OCI-LY3 (cell line): ENCODE data around the gene FGL2.

ENCODE experiments used
- H2AFZ ChIP-seq: fragments of 200-600, 300-600 bp; shearing (Covaris generic); 2 replicates; pipeline ENCODE4 v1.6.0; 2014; ENCODE audit warnings: antibody characterized with exemption, low read depth, low read length
- H3K27ac ChIP-seq: fragments of 200-600, 300-600 bp; sonication (generic); 2 replicates; pipeline ENCODE4 v1.5.1; 2014; ENCODE audit warnings: mild to moderate bottlenecking, low read length, moderate library complexity, mixed read lengths
- H3K27me3 ChIP-seq: fragments of 200-600, 300-600 bp; sonication (generic); 2 replicates; pipeline ENCODE4 v1.6.1; 2014; ENCODE audit warnings: low read depth, low read length, mixed read lengths
- H3K36me3 ChIP-seq: fragments of 200-600, 300-600 bp; sonication (generic); replicated peaks from 2 replicates; pipeline ENCODE3; 2014; ENCODE audit warnings: low read depth, low read length, mixed read lengths
- H3K4me1 ChIP-seq: fragments of 300-600, 200-600 bp; sonication (generic); 2 replicates; pipeline ENCODE4 v1.6.1; 2014; ENCODE audit warnings: low read length, mixed read lengths
- H3K4me2 ChIP-seq: fragments of 200-600, 300-600 bp; sonication (generic); 2 replicates; pipeline ENCODE4 v1.6.1; 2014; ENCODE audit warnings: low read length, mixed read lengths
- H3K4me3 ChIP-seq: fragments of 300-600, 200-600 bp; sonication (generic); 2 replicates; pipeline ENCODE4 v1.5.1; 2014; ENCODE audit warnings: antibody characterized with exemption, mild to moderate bottlenecking, low read length, moderate library complexity
- H3K79me2 ChIP-seq: fragments of 300-600, 200-600 bp; shearing (Covaris generic); 2 replicates; pipeline ENCODE4 v1.6.1; 2014; ENCODE audit warnings: mild to moderate bottlenecking, low read length, mixed read lengths
- H3K9ac ChIP-seq: fragments of 300-600, 200-600 bp; shearing (Covaris generic); 2 replicates; pipeline ENCODE4 v1.6.0; 2014; ENCODE audit warnings: mild to moderate bottlenecking, low read length, moderate library complexity
- H3K9me3 ChIP-seq: fragments of 200-600, 300-600 bp; shearing (Covaris generic); 2 replicates; pipeline ENCODE4 v1.6.1; 2014; ENCODE audit warnings: low read length, mixed read lengths; ENCODE audit not compliant: insufficient read depth
- H4K20me1 ChIP-seq: fragments of 200-600, 300-600 bp; sonication (generic); 2 replicates; pipeline ENCODE4 v1.6.1; 2016; ENCODE audit warnings: low read length, mixed read lengths; ENCODE audit not compliant: insufficient read depth
- CTCF ChIP-seq: fragments of 200-600, 300-600 bp; sonication (generic); IDR thresholded peaks from 2 replicates; pipeline ENCODE4 v1.5.1; 2014; ENCODE audit warnings: antibody characterized with exemption, low read length, low read depth
- EZH2phosphoT487 ChIP-seq: fragments of 200-600 bp; shearing (Covaris generic); IDR thresholded peaks from 2 replicates; pipeline ENCODE4 v1.6.1; 2018; ENCODE audit warnings: antibody characterized with exemption, mixed run types, low read depth

The FGL2 gene

GRCh38 chr7:77188731-77189437 is 10.7 kb downstream of the FGL2 start:
- H3K27me3 ChIP-seq = no peaks in the 10 kb centered on the region
- no peaks in the 10 kb centered on the region for H4K20me1 ChIP-seq
- no peak overlapping the region for H3K4me3 ChIP-seq
- TF ChIP-seq CTCF (no peak), EZH2phosphoT487 (no peak)
- H3K9me3 ChIP-seq = no peaks in the 10 kb centered on the region
- peaks cover 7% of the 10 kb centered on the region for H3K79me2 ChIP-seq
- no peak overlapping the region for H3K27ac ChIP-seq
- no peak overlapping the region for H3K9ac ChIP-seq
- H3K4me2 ChIP-seq = no peak overlapping the region
- H2AFZ ChIP-seq = no peak overlapping the region
- peaks cover 24% of the 10 kb centered on the region for H3K4me1 ChIP-seq
- peaks cover 6% of the 10 kb centered on the region for H3K36me3 ChIP-seq

- Histone ChIP-seq H3K9ac (no peak overlapping the region), H3K27ac (no peak overlapping the region), H4K20me1 (no peaks in the 10 kb centered on the region), H3K4me2 (no peak overlapping the region), H3K4me1 (peaks cover 10% of the 10 kb centered on the region), H3K4me3 (no peak overlapping the region), H2AFZ (no peak overlapping the region), H3K9me3 (no peaks in the 10 kb centered on the region), H3K36me3 (peaks cover 8% of the 10 kb centered on the region), H3K27me3 (no peaks in the 10 kb centered on the region), H3K79me2 (no peaks in the 10 kb centered on the region)
- no peak for TF ChIP-seq CTCF
- TF ChIP-seq EZH2phosphoT487 = no peak
Observed at GRCh38 chr7:77185866-77186265, 13.8 kb downstream of the FGL2 start.

- Histone ChIP-seq H3K4me3 (no peak overlapping the region), H3K27me3 (no peaks in the 10 kb centered on the region), H3K27ac (no peak overlapping the region), H3K36me3 (peaks cover 8% of the 10 kb centered on the region), H3K4me2 (no peak overlapping the region), H4K20me1 (no peaks in the 10 kb centered on the region), H3K4me1 (peaks cover 10% of the 10 kb centered on the region), H3K9ac (no peak overlapping the region), H3K79me2 (no peaks in the 10 kb centered on the region), H2AFZ (no peak overlapping the region), H3K9me3 (no peaks in the 10 kb centered on the region)
- TF ChIP-seq EZH2phosphoT487 (no peak), CTCF (no peak)
Observed at GRCh38 chr7:77184990-77185389, 14.6 kb downstream of the FGL2 start.

- Histone ChIP-seq H3K79me2 (no peaks in the 10 kb centered on the region), H3K9me3 (no peaks in the 10 kb centered on the region), H3K4me3 (no peak overlapping the region), H3K4me2 (no peak overlapping the region), H4K20me1 (no peaks in the 10 kb centered on the region), H3K27ac (no peak overlapping the region), H3K27me3 (no peaks in the 10 kb centered on the region), H3K9ac (no peak overlapping the region), H3K4me1 (peaks cover 10% of the 10 kb centered on the region), H2AFZ (no peak overlapping the region), H3K36me3 (peaks cover 8% of the 10 kb centered on the region)
- TF ChIP-seq EZH2phosphoT487 (no peak), CTCF (no peak)
Observed at GRCh38 chr7:77184463-77184862, 15.2 kb downstream of the FGL2 start.
